Measurements from ENCODE around the gene ROBO1. TPM values are rescaled to one million over a fixed set of nuclear protein-coding genes. Genes with fewer than 3 reads are reported as not detected.
"Not testable (repeated sequence)": the region's sequence is repeated elsewhere in the genome, so short reads cannot be mapped to it uniquely, and the experiment has no call there.

The ROBO1 gene
- polyA plus RNA-seq, 1 donor: 16.2 TPM

- no peak overlapping the region for H3K27ac ChIP-seq (ENCODE audit: low read length)
- no peaks in the 10 kb centered on the region for H3K27me3 ChIP-seq (ENCODE audit: control insufficient read depth, insufficient read depth, low read length)
- H3K4me1 ChIP-seq (ENCODE audit: control insufficient read depth, insufficient read depth, low read length): no peaks in the 10 kb centered on the region
- no peaks in the 10 kb centered on the region for H3K36me3 ChIP-seq (ENCODE audit: control insufficient read depth, insufficient read depth, low read length)
- 83% methylated on average over 1 of the region's 2 CpGs for WGBS (ENCODE audit: insufficient coverage, low lambda C conversion rate)
- no peaks in the 10 kb centered on the region for H3K9me3 ChIP-seq (ENCODE audit: control insufficient read depth, low read depth, low read length)
- no peak for DNase-seq
- no peak overlapping the region for H3K4me3 ChIP-seq (ENCODE audit: low read length)
Measured at GRCh38 chr3:79329154-79329553, 438.6 kb downstream of the ROBO1 start.

- H3K4me3 ChIP-seq (ENCODE audit: low read length): no peak overlapping the region
- H3K36me3 ChIP-seq (ENCODE audit: control insufficient read depth, insufficient read depth, low read length): no peaks in the 10 kb centered on the region
- H3K4me1 ChIP-seq (ENCODE audit: control insufficient read depth, insufficient read depth, low read length): no peaks in the 10 kb centered on the region
- DNase-seq: no peak
- 89% methylated on average over 3 of the region's 3 CpGs for WGBS (ENCODE audit: insufficient coverage, low lambda C conversion rate)
- no peak overlapping the region for H3K27ac ChIP-seq (ENCODE audit: low read length)
- H3K27me3 ChIP-seq (ENCODE audit: control insufficient read depth, insufficient read depth, low read length): no peaks in the 10 kb centered on the region
- no peaks in the 10 kb centered on the region for H3K9me3 ChIP-seq (ENCODE audit: control insufficient read depth, low read depth, low read length)
Measured at GRCh38 chr3:79326642-79327041, 441.2 kb downstream of the ROBO1 start.

GRCh38 chr3:79325833-79326383, 441.9 kb downstream of the ROBO1 start:
- not testable (repeated sequence) for DNase-seq; H3K27me3 ChIP-seq (ENCODE audit: control insufficient read depth, insufficient read depth, low read length); H3K4me1 ChIP-seq (ENCODE audit: control insufficient read depth, insufficient read depth, low read length); H3K4me3 ChIP-seq (ENCODE audit: low read length); H3K27ac ChIP-seq (ENCODE audit: low read length); H3K9me3 ChIP-seq (ENCODE audit: control insufficient read depth, low read depth, low read length); H3K36me3 ChIP-seq (ENCODE audit: control insufficient read depth, insufficient read depth, low read length)
- whole genome bisulfite sequencing (ENCODE audit: insufficient coverage, low lambda C conversion rate): no CpG with 5 or more reads among the region's 15 CpGs

DNA sequence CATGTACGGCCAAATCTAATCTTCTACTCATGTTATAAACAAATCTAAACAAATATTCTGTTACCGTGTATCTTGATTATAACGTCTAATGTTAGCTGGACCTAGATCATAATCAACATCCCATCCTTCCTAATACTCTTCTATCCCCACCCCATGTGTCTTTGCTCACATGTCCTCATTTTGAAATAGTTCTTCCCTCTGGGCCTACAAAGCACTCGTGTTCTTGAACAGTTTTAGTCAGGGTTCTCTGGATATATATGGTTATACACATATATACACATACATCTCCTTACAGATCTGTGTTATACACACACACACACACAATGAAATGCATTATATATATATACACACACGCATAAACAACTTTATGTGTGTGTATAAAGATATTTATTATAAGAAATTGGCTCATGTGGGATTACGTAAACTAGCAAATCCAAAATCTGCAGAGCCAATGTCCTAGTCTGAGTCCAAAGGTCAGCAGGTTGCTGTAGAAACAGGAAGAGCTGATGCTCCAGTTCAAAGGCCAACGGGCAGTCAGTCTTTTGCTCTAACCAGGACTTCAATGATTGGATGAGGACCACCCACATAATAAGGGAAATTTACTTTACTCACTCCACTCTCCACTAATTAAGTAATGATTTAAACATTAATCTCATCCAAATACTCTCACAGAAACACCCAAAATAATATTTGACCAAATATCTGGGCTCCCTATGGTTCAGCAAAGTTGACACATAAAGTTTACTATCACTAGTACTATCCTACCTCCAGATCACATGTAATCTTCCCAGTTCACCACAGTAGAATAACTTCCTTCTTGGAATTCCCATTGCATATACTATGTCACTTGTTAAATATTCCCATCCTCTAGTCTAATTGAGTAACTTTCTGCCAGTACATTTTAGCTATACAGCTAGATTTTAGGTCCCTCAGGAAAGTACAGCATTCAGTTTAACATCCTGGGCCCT, 450.0 kb downstream of the ROBO1 start:
- DNase-seq: no peak
- Histone ChIP-seq H3K27me3 (ENCODE audit: control insufficient read depth, insufficient read depth, low read length) (no peaks in the 10 kb centered on the region), H3K4me1 (ENCODE audit: control insufficient read depth, insufficient read depth, low read length) (no peaks in the 10 kb centered on the region), H3K9me3 (ENCODE audit: control insufficient read depth, low read depth, low read length) (no peaks in the 10 kb centered on the region), H3K36me3 (ENCODE audit: control insufficient read depth, insufficient read depth, low read length) (no peaks in the 10 kb centered on the region), H3K4me3 (ENCODE audit: low read length) (no peak overlapping the region), H3K27ac (ENCODE audit: low read length) (no peak overlapping the region)
- WGBS (ENCODE audit: insufficient coverage, low lambda C conversion rate): no CpG with 5 or more reads among the region's 7 CpGs

GRCh38 chr3:79314962-79315361, 452.8 kb downstream of the ROBO1 start:
- Histone ChIP-seq H3K27me3 (ENCODE audit: control insufficient read depth, insufficient read depth, low read length) (no peaks in the 10 kb centered on the region), H3K4me3 (ENCODE audit: low read length) (no peak overlapping the region), H3K4me1 (ENCODE audit: control insufficient read depth, insufficient read depth, low read length) (no peaks in the 10 kb centered on the region), H3K36me3 (ENCODE audit: control insufficient read depth, insufficient read depth, low read length) (no peaks in the 10 kb centered on the region), H3K27ac (ENCODE audit: low read length) (no peak overlapping the region), H3K9me3 (ENCODE audit: control insufficient read depth, low read depth, low read length) (no peaks in the 10 kb centered on the region)
- WGBS (ENCODE audit: insufficient coverage, low lambda C conversion rate): 79% methylated on average over 2 of the region's 2 CpGs
- DNase-seq: no peak

- 86% methylated on average over 1 of the region's 1 CpG for WGBS (ENCODE audit: insufficient coverage, low lambda C conversion rate)
- DNase-seq: no peak
- Histone ChIP-seq H3K4me1 (ENCODE audit: control insufficient read depth, insufficient read depth, low read length) (no peaks in the 10 kb centered on the region), H3K4me3 (ENCODE audit: low read length) (no peak overlapping the region), H3K9me3 (ENCODE audit: control insufficient read depth, low read depth, low read length) (no peaks in the 10 kb centered on the region), H3K36me3 (ENCODE audit: control insufficient read depth, insufficient read depth, low read length) (no peaks in the 10 kb centered on the region), H3K27ac (ENCODE audit: low read length) (no peak overlapping the region), H3K27me3 (ENCODE audit: control insufficient read depth, insufficient read depth, low read length) (no peaks in the 10 kb centered on the region)
Measured at GRCh38 chr3:79314544-79314943, 453.3 kb downstream of the ROBO1 start.

GRCh38 chr3:79310016-79310415, 457.8 kb downstream of the ROBO1 start:
- no peak overlapping the region for H3K27ac ChIP-seq (ENCODE audit: low read length)
- no CpG with 5 or more reads among the region's 1 CpG for WGBS (ENCODE audit: insufficient coverage, low lambda C conversion rate)
- DNase-seq: no peak
- H3K27me3 ChIP-seq (ENCODE audit: control insufficient read depth, insufficient read depth, low read length): no peaks in the 10 kb centered on the region
- no peaks in the 10 kb centered on the region for H3K4me1 ChIP-seq (ENCODE audit: control insufficient read depth, insufficient read depth, low read length)
- no peaks in the 10 kb centered on the region for H3K9me3 ChIP-seq (ENCODE audit: control insufficient read depth, low read depth, low read length)
- no peak overlapping the region for H3K4me3 ChIP-seq (ENCODE audit: low read length)
- no peaks in the 10 kb centered on the region for H3K36me3 ChIP-seq (ENCODE audit: control insufficient read depth, insufficient read depth, low read length)

DNA sequence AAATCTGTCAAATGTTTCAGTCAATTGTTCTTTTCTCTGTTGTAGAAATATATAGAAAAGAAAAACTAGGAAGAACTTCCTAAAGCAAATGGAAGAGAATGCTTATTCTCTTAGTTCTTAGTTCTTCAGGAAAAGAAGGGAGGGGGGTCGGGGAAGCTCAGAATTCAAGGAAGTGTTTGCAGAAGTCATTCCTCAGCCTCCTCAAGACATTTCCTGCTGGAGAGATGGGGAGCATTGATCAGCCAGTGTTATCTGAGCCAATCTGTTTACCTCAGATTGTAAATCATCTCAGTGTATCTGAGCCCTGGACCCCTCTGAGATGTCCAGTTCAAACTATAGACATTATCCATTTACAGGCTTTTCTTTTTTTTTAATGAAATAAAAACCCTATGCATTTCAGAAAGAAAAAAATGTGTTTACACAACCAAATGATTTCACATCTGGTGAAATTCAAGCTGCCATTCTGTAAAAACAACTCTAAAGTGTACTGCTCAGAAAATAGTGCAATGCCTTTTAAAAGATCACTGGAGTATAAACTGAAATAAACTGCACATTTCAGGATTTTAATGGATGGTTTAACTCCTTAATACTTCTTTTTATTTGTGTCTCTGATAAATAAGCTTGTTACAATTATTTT, 460.7 kb downstream of the ROBO1 start:
- Histone ChIP-seq H3K9me3 (ENCODE audit: control insufficient read depth, low read depth, low read length) (no peaks in the 10 kb centered on the region), H3K27me3 (ENCODE audit: control insufficient read depth, insufficient read depth, low read length) (no peaks in the 10 kb centered on the region), H3K4me1 (ENCODE audit: control insufficient read depth, insufficient read depth, low read length) (no peaks in the 10 kb centered on the region), H3K27ac (ENCODE audit: low read length) (no peak overlapping the region), H3K4me3 (ENCODE audit: low read length) (no peak overlapping the region), H3K36me3 (ENCODE audit: control insufficient read depth, insufficient read depth, low read length) (no peaks in the 10 kb centered on the region)
- no peak for DNase-seq
- no CpG with 5 or more reads among the region's 1 CpG for WGBS (ENCODE audit: insufficient coverage, low lambda C conversion rate)

DNA sequence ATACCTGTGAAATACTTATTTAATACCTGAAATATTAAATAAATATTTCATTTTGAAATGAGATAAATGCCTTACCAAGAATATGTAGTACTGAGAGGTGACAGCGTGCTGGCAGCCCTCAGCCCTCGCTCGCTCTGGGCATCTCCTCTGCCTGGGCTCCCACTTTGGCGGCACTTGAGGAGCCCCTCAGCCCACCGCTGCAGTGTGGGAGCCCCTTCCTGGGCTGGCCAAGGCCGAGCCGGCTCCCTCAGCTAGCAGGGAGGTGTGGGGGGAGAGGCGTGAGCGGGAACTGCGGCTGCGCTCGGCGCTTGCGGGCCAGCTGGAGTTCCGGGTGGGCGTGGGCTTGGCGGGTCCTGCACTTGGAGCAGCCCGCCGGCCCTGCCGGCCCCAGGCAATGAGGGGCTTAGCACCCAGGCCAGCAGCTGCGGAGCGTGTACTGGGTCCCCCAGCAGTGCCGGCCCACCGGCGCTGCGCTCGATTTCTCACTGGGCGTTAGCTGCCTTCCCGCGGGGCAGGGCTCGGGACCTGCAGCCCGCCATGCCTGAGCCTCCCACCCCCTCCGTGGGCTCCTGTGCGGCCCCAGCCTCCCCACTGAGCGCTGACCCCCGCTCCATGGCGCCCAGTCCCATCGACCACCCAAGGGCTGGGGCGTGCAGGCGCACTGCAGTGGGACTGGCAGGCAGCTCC, 467.7 kb downstream of the ROBO1 start:
- not testable (repeated sequence) for DNase-seq; H3K36me3 ChIP-seq (ENCODE audit: control insufficient read depth, insufficient read depth, low read length); H3K9me3 ChIP-seq (ENCODE audit: control insufficient read depth, low read depth, low read length); H3K4me1 ChIP-seq (ENCODE audit: control insufficient read depth, insufficient read depth, low read length); H3K27ac ChIP-seq (ENCODE audit: low read length); H3K27me3 ChIP-seq (ENCODE audit: control insufficient read depth, insufficient read depth, low read length); H3K4me3 ChIP-seq (ENCODE audit: low read length)
- no CpG with 5 or more reads among the region's 40 CpGs for WGBS (ENCODE audit: insufficient coverage, low lambda C conversion rate)

DNA sequence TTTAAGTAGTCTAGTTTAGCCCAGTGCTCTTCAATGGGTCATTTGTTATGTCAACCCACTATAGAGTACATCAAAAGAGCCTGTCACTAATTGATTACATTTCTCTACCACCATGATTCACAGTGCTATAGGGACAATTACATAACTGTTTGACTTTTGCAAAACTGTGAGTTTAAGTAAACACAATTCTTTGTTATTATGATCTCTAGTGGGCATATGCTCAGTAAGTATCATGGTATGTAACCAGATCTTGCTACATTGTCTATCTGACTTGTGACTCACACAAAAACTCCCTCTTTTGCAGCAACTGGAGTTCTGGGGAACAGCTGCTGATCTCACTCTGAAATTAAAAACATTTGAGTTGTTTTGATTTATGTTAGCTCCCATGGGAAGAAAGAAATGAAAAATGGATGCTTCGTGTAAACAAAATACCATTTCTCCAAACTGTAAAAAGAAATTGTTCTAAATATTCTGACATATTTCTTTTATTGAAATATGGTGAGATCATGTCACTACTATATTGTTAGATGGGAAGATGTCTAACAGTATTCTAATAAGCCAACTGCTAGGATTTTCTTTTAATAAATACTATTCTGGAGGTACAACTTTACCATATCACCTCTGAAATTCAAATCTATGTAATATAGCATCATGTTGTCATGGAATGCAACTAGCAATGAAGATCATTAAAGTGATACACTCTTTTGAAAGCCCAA, 470.4 kb downstream of the ROBO1 start:
- Histone ChIP-seq H3K36me3 (ENCODE audit: control insufficient read depth, insufficient read depth, low read length) (no peaks in the 10 kb centered on the region), H3K4me3 (ENCODE audit: low read length) (no peak overlapping the region), H3K27ac (ENCODE audit: low read length) (no peak overlapping the region), H3K4me1 (ENCODE audit: control insufficient read depth, insufficient read depth, low read length) (no peaks in the 10 kb centered on the region), H3K27me3 (ENCODE audit: control insufficient read depth, insufficient read depth, low read length) (no peaks in the 10 kb centered on the region), H3K9me3 (ENCODE audit: control insufficient read depth, low read depth, low read length) (peaks cover 7% of the 10 kb centered on the region)
- peak; percentile 2 to 17 for DNase-seq
- 71% methylated on average over 1 of the region's 1 CpG for WGBS (ENCODE audit: insufficient coverage, low lambda C conversion rate)
